ENCODE measurements around the gene ERBB3. TPM values are rescaled to one million over a fixed set of nuclear protein-coding genes. Genes with fewer than 3 reads are reported as not detected.

The ERBB3 gene
- total RNA-seq, 4 donors from 2014 or later: 17.3 to 41.1 (median 22.3) TPM

DNA sequence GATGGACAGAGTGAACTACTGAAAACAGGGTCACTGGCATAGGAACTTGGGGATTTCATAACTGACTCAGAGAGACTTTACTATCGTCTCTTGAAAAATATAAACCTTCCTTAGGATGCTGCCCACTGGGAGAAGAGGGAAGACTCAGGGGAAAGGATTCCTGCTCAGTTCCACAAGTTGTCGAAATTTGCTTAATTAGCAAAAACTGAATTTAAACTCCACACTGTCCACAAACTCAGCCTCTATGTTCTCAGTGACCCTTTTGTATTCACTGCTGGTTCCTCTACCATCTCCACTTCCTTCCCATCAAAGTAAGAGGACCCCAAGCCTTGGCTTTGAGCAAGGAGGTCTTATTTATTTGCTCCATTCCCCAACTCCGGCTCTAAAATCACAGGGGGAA, 65.3 kb downstream of the ERBB3 start:
- peaks cover 0 to 49% (median 0%) of the 10 kb centered on the region in 3 donors for H3K4me1 ChIP-seq
- WGBS, 2 donors (ENCODE audit: low coverage in 1 of 2): 53 to 65% methylated on average over 2 of the region's 3 CpGs
- peaks cover 0 to 53% of the 10 kb centered on the region in 2 donors for H3K36me3 ChIP-seq

GRCh38 chr12:56146492-56147460, 66.8 kb downstream of the ERBB3 start:
- WGBS, 2 donors (ENCODE audit: low coverage in 1 of 2): 26 to 42% methylated on average over 5 to 10 of the region's 13 CpGs
- Histone ChIP-seq H3K4me1 (peaks cover 3 to 64% (median 6%) of the 10 kb centered on the region in 3 donors), H3K36me3 (peaks cover 0 to 38% of the 10 kb centered on the region in 2 donors), H3K4me3 (no peak overlapping the region), H3K9me3 (no peaks in the 10 kb centered on the region), H3K27me3 (no peaks in the 10 kb centered on the region), H3K27ac (peak overlapping the region in 3 of 4 donors; percentile 51 to 58 (median 52))
- TF ChIP-seq POLR2A (IDR thresholded peaks at IDR 0.05) (no peak), POLR2AphosphoS5 (IDR thresholded peaks at IDR 0.05) (peak; percentile 36)
- ATAC-seq: peak; percentile 34

More for the DNA sequence above, 65.3 kb downstream of the ERBB3 start:
- no peak overlapping the region for H3K4me3 ChIP-seq
- no peak for TF ChIP-seq EP300 (IDR thresholded peaks at IDR 0.05)
- TF ChIP-seq, protein P1, sequence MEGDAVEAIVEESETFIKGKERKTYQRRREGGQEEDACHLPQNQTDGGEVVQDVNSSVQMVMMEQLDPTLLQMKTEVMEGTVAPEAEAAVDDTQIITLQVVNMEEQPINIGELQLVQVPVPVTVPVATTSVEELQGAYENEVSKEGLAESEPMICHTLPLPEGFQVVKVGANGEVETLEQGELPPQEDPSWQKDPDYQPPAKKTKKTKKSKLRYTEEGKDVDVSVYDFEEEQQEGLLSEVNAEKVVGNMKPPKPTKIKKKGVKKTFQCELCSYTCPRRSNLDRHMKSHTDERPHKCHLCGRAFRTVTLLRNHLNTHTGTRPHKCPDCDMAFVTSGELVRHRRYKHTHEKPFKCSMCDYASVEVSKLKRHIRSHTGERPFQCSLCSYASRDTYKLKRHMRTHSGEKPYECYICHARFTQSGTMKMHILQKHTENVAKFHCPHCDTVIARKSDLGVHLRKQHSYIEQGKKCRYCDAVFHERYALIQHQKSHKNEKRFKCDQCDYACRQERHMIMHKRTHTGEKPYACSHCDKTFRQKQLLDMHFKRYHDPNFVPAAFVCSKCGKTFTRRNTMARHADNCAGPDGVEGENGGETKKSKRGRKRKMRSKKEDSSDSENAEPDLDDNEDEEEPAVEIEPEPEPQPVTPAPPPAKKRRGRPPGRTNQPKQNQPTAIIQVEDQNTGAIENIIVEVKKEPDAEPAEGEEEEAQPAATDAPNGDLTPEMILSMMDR (IDR thresholded peaks at IDR 0.05): no peak
- no peak for TF ChIP-seq POLR2A (IDR thresholded peaks at IDR 0.05)
- no peak for TF ChIP-seq POLR2AphosphoS5 (IDR thresholded peaks at IDR 0.05)
- no peak for ATAC-seq
- no peaks in the 10 kb centered on the region for H3K9me3 ChIP-seq
- no peaks in the 10 kb centered on the region for H3K27me3 ChIP-seq
- H3K27ac ChIP-seq: peak overlapping the region in 3 of 4 donors; percentile 42 to 57 (median 51)

DNA sequence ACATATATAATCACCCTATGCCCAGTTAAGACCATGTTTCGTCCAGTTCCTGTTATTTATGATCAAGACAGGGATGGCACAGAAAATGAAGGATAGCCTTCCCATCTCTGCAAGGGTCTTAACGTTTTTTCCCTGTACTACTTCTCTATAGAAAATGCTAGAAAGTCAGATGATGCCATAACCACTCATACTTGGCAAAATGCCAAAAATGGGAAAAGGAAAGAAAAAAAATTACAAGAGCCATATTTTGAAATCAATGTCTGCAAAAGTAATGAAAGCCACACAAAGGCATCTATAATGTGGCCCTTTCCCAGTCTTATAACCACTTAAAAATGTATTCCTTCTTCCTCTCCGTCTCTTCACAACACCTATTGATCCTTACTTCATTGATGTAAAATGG, 70.6 kb downstream of the ERBB3 start:
- Histone ChIP-seq H3K27me3 (no peaks in the 10 kb centered on the region), H3K4me3 (no peak overlapping the region), H3K9me3 (no peaks in the 10 kb centered on the region), H3K27ac (no peak overlapping the region), H3K4me1 (peaks cover 3 to 49% (median 13%) of the 10 kb centered on the region in 3 donors), H3K36me3 (no peaks in the 10 kb centered on the region)
- no peak for ATAC-seq
- 58 to 59% methylated on average over 3 of the region's 3 CpGs for whole genome bisulfite sequencing, 2 donors (ENCODE audit: low coverage in 1 of 2)
- no peak for TF ChIP-seq POLR2A (IDR thresholded peaks at IDR 0.05)
- TF ChIP-seq, protein P1 (IDR thresholded peaks at IDR 0.05): no peak
- no peak for TF ChIP-seq POLR2AphosphoS5 (IDR thresholded peaks at IDR 0.05)
- TF ChIP-seq EP300 (IDR thresholded peaks at IDR 0.05): no peak

GRCh38 chr12:56151672-56152131, 71.7 kb downstream of the ERBB3 start:
- TF ChIP-seq, protein P1 (IDR thresholded peaks at IDR 0.05): peak in 2 of 4 experiments; percentile 34 to 54
- TF ChIP-seq POLR2A (IDR thresholded peaks at IDR 0.05): no peak
- peak overlapping the region; percentile 60 to 85 for H3K4me3 ChIP-seq
- H3K27ac ChIP-seq: peak overlapping the region; percentile 85 to 92 (median 90)
- no peak for ATAC-seq
- no peaks in the 10 kb centered on the region for H3K36me3 ChIP-seq
- 7 to 12% methylated on average over 2 to 11 of the region's 12 CpGs for WGBS, 2 donors (ENCODE audit: low coverage in 1 of 2)
- peaks cover 3 to 48% (median 13%) of the 10 kb centered on the region in 3 donors for H3K4me1 ChIP-seq
- no peaks in the 10 kb centered on the region for H3K9me3 ChIP-seq
- no peaks in the 10 kb centered on the region for H3K27me3 ChIP-seq

GRCh38 chr12:56152132-56152755, 72.3 kb downstream of the ERBB3 start, which contains the start of gene MYL6B:
Gene MYL6B (plus strand): TSS chr12:56152587. CDS start chr12:56153919, 1,332 bp downstream.
- peak; percentile 97 for ATAC-seq
- WGBS, 2 donors (ENCODE audit: low coverage in 1 of 2): 0% methylated on average over 10 to 13 of the region's 37 CpGs
- H3K4me1 ChIP-seq: peaks cover 3 to 48% (median 13%) of the 10 kb centered on the region in 3 donors

More at GRCh38 chr12:56152132-56152755, 72.3 kb downstream of the ERBB3 start, which contains the start of gene MYL6B:
- no peaks in the 10 kb centered on the region for H3K27me3 ChIP-seq
- H3K9me3 ChIP-seq: no peaks in the 10 kb centered on the region
- H3K27ac ChIP-seq: peak within 1 kb of the TSS; percentile 85 to 92 (median 90)
- no peaks in the 10 kb centered on the region for H3K36me3 ChIP-seq
- H3K4me3 ChIP-seq: peak within 1 kb of the TSS; percentile 60 to 85
- TF ChIP-seq POLR2AphosphoS5 (IDR thresholded peaks at IDR 0.05) (peak; percentile 84), EP300 (IDR thresholded peaks at IDR 0.05) (no peak), POLR2A (IDR thresholded peaks at IDR 0.05) (peak in 1 of 2 donors; percentile 39)

Other genes starting within 250 kb of the ERBB3 start
- gene MMP19, start 237.2 kb upstream of the ERBB3 start, total RNA-seq: 10 to 100 TPM in 1 of 4 donors, 1 to 10 TPM in 3; 1.4 to 29.5 (median 7.2) TPM
- gene PYM1, start 152.3 kb upstream of the ERBB3 start, total RNA-seq: 10 to 100 TPM; 20.8 to 30.2 (median 26.8) TPM
- 10 to 100 TPM; 21.9 to 80.3 (median 37.4) TPM for gene DGKA, start 149.0 kb upstream of the ERBB3 start, total RNA-seq
- gene PMEL, start 114.1 kb upstream of the ERBB3 start, total RNA-seq: 1 to 10 TPM in 1 of 4 donors, under 1 TPM in 2, not detected in 1; 0.20 to 4.7 (median 0.67) TPM
- 10 to 100 TPM; 22.1 to 54.4 (median 31.2) TPM for gene CDK2, start 113.3 kb upstream of the ERBB3 start, total RNA-seq
- gene RAB5B, start 106.1 kb upstream of the ERBB3 start, total RNA-seq: 100 to 1,000 TPM; 113 to 169 (median 142) TPM
- 10 to 100 TPM; 17.3 to 30.7 (median 24.0) TPM for gene SUOX, start 82.9 kb upstream of the ERBB3 start, total RNA-seq
- 1 to 10 TPM; 5.1 to 7.3 (median 6.5) TPM for gene IKZF4, start 59.1 kb upstream of the ERBB3 start, total RNA-seq
- 1,000 to 10,000 TPM in 2 of 4 donors, 100 to 1,000 TPM in 2; 295 to 1,263 (median 759) TPM for gene RPS26, start 38.2 kb upstream of the ERBB3 start, total RNA-seq
- 100 to 1,000 TPM in 3 of 4 donors, 10 to 100 TPM in 1; 99.4 to 115 (median 110) TPM for gene PA2G4, start 24.4 kb downstream of the ERBB3 start, total RNA-seq
- 1,000 to 10,000 TPM; 1,487 to 4,346 (median 2,874) TPM for gene RPL41, start 36.5 kb downstream of the ERBB3 start, total RNA-seq
- 1 to 10 TPM; 5.0 to 7.4 (median 5.8) TPM for gene ZC3H10, start 38.1 kb downstream of the ERBB3 start, total RNA-seq
- gene ESYT1, start 48.1 kb downstream of the ERBB3 start, total RNA-seq: 100 to 1,000 TPM; 128 to 234 (median 167) TPM
- 10 to 100 TPM; 14.3 to 57.9 (median 28.0) TPM for gene MYL6B, start 72.4 kb downstream of the ERBB3 start, total RNA-seq
- gene MYL6, start 78.2 kb downstream of the ERBB3 start, total RNA-seq: 1,000 to 10,000 TPM; 5,300 to 6,545 (median 5,874) TPM
- 100 to 1,000 TPM in 1 of 4 donors, 10 to 100 TPM in 3; 76.5 to 109 (median 85.1) TPM for gene SMARCC2, start 109.3 kb downstream of the ERBB3 start, total RNA-seq
- gene RNF41, start 141.8 kb downstream of the ERBB3 start, total RNA-seq: 100 to 1,000 TPM in 2 of 4 donors, 10 to 100 TPM in 2; 63.7 to 119 (median 102) TPM
- 10 to 100 TPM; 23.7 to 34.7 (median 28.8) TPM for gene NABP2, start 144.2 kb downstream of the ERBB3 start, total RNA-seq
- gene SLC39A5, start 149.9 kb downstream of the ERBB3 start, total RNA-seq: 1 to 10 TPM in 1 of 4 donors, not detected in 3; 1.7 TPM
- gene ANKRD52, start 178.2 kb downstream of the ERBB3 start, total RNA-seq: 10 to 100 TPM; 12.9 to 37.8 (median 15.6) TPM
- gene COQ10A, start 186.8 kb downstream of the ERBB3 start, total RNA-seq: 10 to 100 TPM in 3 of 4 donors, 1 to 10 TPM in 1; 9.3 to 18.4 (median 12.5) TPM
- 100 to 1,000 TPM; 102 to 174 (median 103) TPM for gene CS, start 220.2 kb downstream of the ERBB3 start, total RNA-seq
- 10 to 100 TPM; 55.7 to 82.0 (median 65.2) TPM for gene CNPY2, start 235.8 kb downstream of the ERBB3 start, total RNA-seq